ENCODE measurements around the gene TMEM19. TPM values are rescaled to one million over a fixed set of nuclear protein-coding genes. Genes with fewer than 3 reads are reported as not detected.
"Not testable (repeated sequence)": the region's sequence is repeated elsewhere in the genome, so short reads cannot be mapped to it uniquely, and the experiment has no call there.

TMEM19 gene
- total RNA-seq, 1 experiment from 2014 or later: 18.9 TPM

GRCh38 chr12:71686658-71687025 is 760 bp downstream of the TMEM19 start:
- no peak for TF ChIP-seq EGR1 (IDR thresholded peaks at IDR 0.05; ENCODE audit: low read depth)
- no peak for TF ChIP-seq JUND (IDR thresholded peaks at IDR 0.05)
- no peak for TF ChIP-seq POLR2A (IDR thresholded peaks at IDR 0.05; ENCODE audit: borderline replicate concordance, extremely low read depth, insufficient read depth, insufficient read length)
- TF ChIP-seq ELF1 (IDR thresholded peaks at IDR 0.05; ENCODE audit: borderline replicate concordance, low read depth): 0 out of 2 replicates have a peak, but pooled peaks have one; percentile 3
- H4K20me1 ChIP-seq (ENCODE audit: insufficient read depth): no peaks in the 10 kb centered on the region
- H3K79me2 ChIP-seq (ENCODE audit: insufficient read depth, low read length): no peaks in the 10 kb centered on the region
- ChIA-PET RAD21 (ENCODE audit: low non-redundant PET in 1 of 2, low total read pairs in 2 of 2, uncharacterized antibody in 2 of 2, unreplicated experiment in 2 of 2) (no interaction called here), POLR2A (interaction anchor here (0.9 to 2.8 kb wide), 5 partner anchors 9 to 60 kb away, joined by 3 to 19 read pairs (median 5); partner anchors contain the start of genes THAP2 and ZFC3H1), CTCF (interaction anchor here (1.5 to 2.2 kb wide), 3 partner anchors 10 to 60 kb away, joined by 4 to 19 read pairs (median 8); partner anchors contain the start of genes THAP2 and ZFC3H1)
- DNase-seq (ENCODE audit: low read depth, low spot score) (no peak), ATAC-seq (no peak)
- peak overlapping the region; percentile 84 for H3K27ac ChIP-seq (ENCODE audit: low read depth, low read length)
- peaks cover 0 to 19% of the 10 kb centered on the region in 2 experiments; a peak in 2 of 4 replicates for H3K4me1 ChIP-seq (ENCODE audit: control insufficient read depth in 1 of 2, insufficient read depth in 2 of 2, low read length in 2 of 2)
- no peaks in the 10 kb centered on the region for H3K9me2 ChIP-seq (ENCODE audit: insufficient read depth)
- H2AFZ ChIP-seq (ENCODE audit: low read depth, low read length, poor library complexity, severe bottlenecking): peak overlapping the region; percentile 47
- no peaks in the 10 kb centered on the region for H3K36me3 ChIP-seq (ENCODE audit: control insufficient read depth in 1 of 2, insufficient read depth in 2 of 2, low read length in 2 of 2)
- no peaks in the 10 kb centered on the region for H3K27me3 ChIP-seq (ENCODE audit: insufficient read depth, low read length)
- peak overlapping the region; percentile 61 to 69 for H3K4me3 ChIP-seq (replicated peaks in 1 of 2; ENCODE audit: low read depth in 1 of 2, low read length in 2 of 2)
- H3K9ac ChIP-seq (ENCODE audit: low read length): peak overlapping the region; percentile 69
- intact Hi-C loops (cut with micrococcal nuclease): no loop called here
- TSS peak; percentile 83 for BruUV-seq (replicated peaks)
- H3K4me2 ChIP-seq (ENCODE audit: low read length): peak overlapping the region; percentile 87
- H3K9me3 ChIP-seq (ENCODE audit: control insufficient read depth in 1 of 2, insufficient read depth in 1 of 2, low read depth in 1 of 2, low read length in 2 of 2): no peaks in the 10 kb centered on the region

- ATAC-seq; H3K27ac ChIP-seq (ENCODE audit: low read depth, low read length); H2AFZ ChIP-seq (ENCODE audit: low read depth, low read length, poor library complexity, severe bottlenecking); H3K9me2 ChIP-seq (ENCODE audit: insufficient read depth); DNase-seq (ENCODE audit: low read depth, low spot score); intact Hi-C loops (cut with micrococcal nuclease); H4K20me1 ChIP-seq (ENCODE audit: insufficient read depth); H3K79me2 ChIP-seq (ENCODE audit: insufficient read depth, low read length); H3K27me3 ChIP-seq (ENCODE audit: insufficient read depth, low read length); RAD21 ChIA-PET (ENCODE audit: low non-redundant PET in 1 of 2, low total read pairs in 2 of 2, uncharacterized antibody in 2 of 2, unreplicated experiment in 2 of 2); H3K36me3 ChIP-seq (ENCODE audit: control insufficient read depth in 1 of 2, insufficient read depth in 2 of 2, low read length in 2 of 2); POLR2A ChIA-PET; CTCF ChIA-PET; H3K9ac ChIP-seq (ENCODE audit: low read length); BruUV-seq (replicated peaks); H3K9me3 ChIP-seq (ENCODE audit: control insufficient read depth in 1 of 2, insufficient read depth in 1 of 2, low read depth in 1 of 2, low read length in 2 of 2): not testable (repeated sequence)
- Histone ChIP-seq H3K4me3 (replicated peaks in 1 of 2; ENCODE audit: low read depth in 1 of 2, low read length in 2 of 2) (peak overlapping the region; percentile 61 to 69; a peak in 2 of 4 replicates), H3K4me1 (ENCODE audit: control insufficient read depth in 1 of 2, insufficient read depth in 2 of 2, low read length in 2 of 2) (peaks cover 0 to 19% of the 10 kb centered on the region in 2 experiments; a peak in 2 of 4 replicates), H3K4me2 (ENCODE audit: low read length) (peak overlapping the region; percentile 87)
Measured at GRCh38 chr12:71687172-71687571, 1.3 kb downstream of the TMEM19 start.
